GM20000 (cell line): ENCODE results near the gene RBM15.
A peak's percentile ranks its signal among the peaks of the same experiment; 100 is the strongest.

Experiments used
- DNase-seq: peaks from one replicate; pipeline ENCODE4 v3.0.0; 2012; ENCODE audit warnings: low spot score
- CTCF ChIP-seq: IDR thresholded peaks from 2 replicates; pipeline ENCODE4 v1.5.1; 2012; ENCODE audit warnings: mild to moderate bottlenecking, control low read depth; ENCODE audit errors: extremely low read depth, missing control alignments

Gene RBM15

DNA sequence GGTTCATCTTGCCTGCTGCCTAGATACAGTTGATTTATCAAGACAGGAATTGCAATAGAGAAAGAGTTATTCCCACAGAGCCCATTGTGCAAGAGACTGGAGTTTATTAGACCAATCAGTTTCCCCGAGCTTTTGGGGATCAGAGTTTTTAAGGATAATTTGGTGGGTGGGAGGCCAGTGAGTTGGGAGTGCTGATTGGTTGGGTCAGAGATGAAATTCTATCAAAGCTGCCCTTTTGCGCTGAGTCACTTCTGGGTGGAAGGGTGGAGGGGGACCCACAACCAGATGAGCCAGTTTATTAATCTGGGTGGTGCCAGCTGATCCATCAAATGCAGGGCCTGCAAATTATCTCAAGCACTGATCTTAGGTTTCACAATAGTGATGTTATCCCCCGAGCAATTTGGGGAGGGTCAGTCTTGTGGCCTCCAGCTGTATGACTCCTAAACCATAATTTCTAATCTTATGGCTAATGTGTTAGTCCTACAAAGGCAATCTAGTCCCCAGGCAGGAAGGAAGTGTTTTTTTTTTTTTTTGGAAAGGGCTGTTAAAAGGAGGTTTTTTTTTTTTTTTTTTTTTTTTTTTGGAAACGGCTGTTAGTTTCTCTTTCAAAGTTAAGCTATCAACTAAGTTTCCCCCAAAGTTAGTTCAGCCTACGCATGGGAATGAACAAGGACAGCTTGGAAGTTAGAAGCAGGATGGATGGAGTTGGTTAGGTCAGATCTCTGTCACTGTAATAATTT lies 44.2 kb downstream of the RBM15 start:
- DNase-seq: no peak
- TF ChIP-seq CTCF: no peak

DNA sequence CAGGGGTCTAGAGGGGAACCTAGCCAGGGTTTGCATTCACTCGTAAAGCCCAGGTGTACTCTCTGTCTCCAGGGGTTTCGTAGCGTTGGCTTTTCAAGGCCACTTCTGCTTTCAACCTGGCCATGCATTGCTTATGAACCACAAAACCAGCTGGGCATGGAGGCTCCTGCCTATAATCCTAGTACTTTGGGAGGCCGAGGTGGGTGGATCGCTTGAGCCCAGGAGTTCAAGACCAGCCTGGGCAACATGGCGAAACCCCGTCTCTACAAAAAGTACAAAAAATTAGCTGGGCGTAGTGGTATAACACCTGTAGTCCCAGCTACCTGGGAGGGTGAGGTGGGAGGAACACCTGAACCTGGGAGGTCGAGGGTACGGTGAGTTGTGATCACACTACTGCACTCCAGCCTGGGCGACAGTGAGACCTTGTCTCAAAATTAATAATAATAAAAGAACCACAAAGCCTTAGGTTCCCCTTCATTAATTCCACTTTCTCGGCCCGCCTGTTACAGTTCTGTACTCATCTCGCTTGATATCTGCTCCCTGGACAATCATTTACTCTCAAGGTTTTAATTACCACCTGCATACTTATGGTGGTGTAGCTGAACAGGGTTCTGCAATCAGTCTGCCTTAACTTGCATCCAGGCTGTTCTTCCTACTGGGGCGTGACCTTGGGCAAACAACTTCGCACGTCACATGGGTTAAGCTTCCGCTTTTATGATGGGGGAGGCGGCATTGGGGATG lies 45.6 kb downstream of the RBM15 start:
- no peak for TF ChIP-seq CTCF
- DNase-seq: peak; percentile 59

DNA sequence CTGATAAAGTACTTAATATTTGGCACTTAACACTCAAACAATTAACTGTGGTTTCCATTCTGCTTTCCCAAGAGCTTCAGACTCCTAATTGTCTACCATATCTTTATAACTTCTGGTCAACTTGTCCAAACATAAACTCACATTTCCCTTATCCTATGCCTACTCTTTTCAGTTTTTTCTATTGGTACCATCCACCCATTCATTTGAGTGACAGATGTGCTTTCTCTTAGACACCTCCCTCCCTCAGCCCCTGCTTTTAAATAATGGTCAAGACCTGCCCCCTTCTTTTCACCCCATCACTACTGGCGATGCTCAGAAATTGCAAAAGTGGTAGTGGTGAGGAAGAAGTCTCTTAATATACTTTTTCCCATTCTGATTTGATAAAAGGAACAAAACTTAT lies 46.2 kb downstream of the RBM15 start:
- TF ChIP-seq CTCF: no peak

DNA sequence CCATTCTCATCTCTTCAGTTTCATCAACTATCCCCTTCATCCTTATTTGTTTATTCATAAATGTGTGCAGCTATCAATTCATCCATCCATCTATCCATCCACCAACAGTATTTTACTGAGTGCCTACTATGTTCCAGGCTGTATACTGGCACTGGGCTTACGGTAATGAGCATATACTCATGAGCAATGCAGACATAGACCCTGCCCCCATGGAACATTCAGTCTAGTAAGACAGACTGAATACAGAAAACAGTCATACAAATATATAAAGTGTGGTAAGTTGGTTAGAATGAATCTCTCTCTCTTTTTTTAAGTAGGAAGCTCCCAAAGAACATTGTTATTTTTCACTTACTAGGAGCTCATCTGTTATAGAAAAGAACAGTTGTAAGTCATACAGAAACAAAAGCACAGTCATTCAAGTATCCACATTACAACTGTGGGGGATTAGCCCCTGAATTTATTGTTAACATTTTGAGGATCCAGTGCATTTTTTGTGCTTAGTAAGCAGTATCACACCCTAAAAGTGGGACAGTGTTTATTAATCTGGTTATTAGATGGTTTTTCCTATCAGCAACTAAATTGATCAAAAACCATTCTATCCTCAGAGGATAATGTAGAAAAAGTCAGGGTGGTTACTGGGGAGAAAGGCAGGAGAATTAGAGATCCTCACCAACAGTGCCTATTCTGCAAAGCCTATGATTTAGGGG lies 48.0 kb downstream of the RBM15 start:
- DNase-seq: no peak

More for the DNA sequence above, 46.2 kb downstream of the RBM15 start:
- no peak for DNase-seq

GRCh38 chr1:110390096-110390495 lies 50.9 kb downstream of the RBM15 start:
- no peak for TF ChIP-seq CTCF
- no peak for DNase-seq

More for the DNA sequence above, 48.0 kb downstream of the RBM15 start:
- no peak for TF ChIP-seq CTCF

DNA sequence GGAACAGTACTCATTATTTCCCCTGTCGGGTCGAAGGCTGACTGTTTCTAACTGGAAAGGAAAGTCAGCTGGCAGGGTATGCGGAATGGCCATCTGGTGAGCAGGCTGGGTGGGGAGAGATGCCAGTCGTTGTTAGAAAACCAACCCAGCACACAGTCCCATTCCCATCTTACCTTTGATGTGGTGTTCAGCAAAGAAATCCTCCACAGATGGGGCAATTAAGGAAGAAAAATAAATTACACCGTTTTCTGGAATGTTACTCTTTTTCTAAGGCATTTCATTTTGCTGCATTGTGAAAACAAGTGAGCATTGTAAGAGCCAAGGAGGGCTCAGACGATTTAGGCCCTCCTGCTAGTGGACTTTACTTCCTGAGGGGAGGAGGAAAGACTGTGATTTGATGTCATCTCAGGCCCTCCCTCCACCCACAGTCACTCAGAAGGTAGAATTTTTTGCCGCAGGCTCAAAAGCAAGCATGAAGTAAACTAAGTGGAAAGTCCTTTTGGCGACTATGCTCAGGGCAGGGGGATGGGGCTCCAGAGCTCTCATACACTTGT lies 51.6 kb downstream of the RBM15 start, which contains the start of gene SLC16A4:
TSS of gene SLC16A4 (minus strand) at position 335 of the 554 bp plus-strand sequence. CDS start 1,703 bp downstream, outside the sequence.
- TF ChIP-seq CTCF: no peak
- DNase-seq: no peak
